Fibroblast of lung (primary cell): ENCODE data around the gene CSNK1A1. TPM values are rescaled to one million over a fixed set of nuclear protein-coding genes. Genes with fewer than 3 reads are reported as not detected.

Experiments used
- DNase-seq, 2 donors: peaks; one replicate each; pipeline versions ENCODE4 v3.0.0 to v3.0.0-alpha.2; 2010; ENCODE audit warnings: low read depth in 2 of 2
- H2AFZ ChIP-seq: 2 replicates; pipeline ENCODE4 v1.5.1; 2012; ENCODE audit warnings: low read length, control low read depth, inconsistent platforms
- H3K27ac ChIP-seq: 2 replicates; pipeline ENCODE4 v1.5.1; 2011; ENCODE audit warnings: low read length, control low read depth; ENCODE audit not compliant: insufficient read depth
- H3K27me3 ChIP-seq: 2 replicates; pipeline ENCODE4 v1.5.1; 2011; ENCODE audit warnings: mild to moderate bottlenecking, low read length; ENCODE audit not compliant: control insufficient read depth, insufficient read depth
- H3K36me3 ChIP-seq: 2 replicates; pipeline ENCODE4 v1.5.1; 2011; ENCODE audit warnings: low read length; ENCODE audit not compliant: control insufficient read depth, insufficient read depth
- H3K4me1 ChIP-seq: 2 replicates; pipeline ENCODE4 v1.5.1; 2011; ENCODE audit warnings: low read length; ENCODE audit not compliant: control insufficient read depth, insufficient read depth; ENCODE audit errors: extremely low read depth
- H3K4me2 ChIP-seq: 2 replicates; pipeline ENCODE4 v1.5.1; 2011; ENCODE audit warnings: low read length, control low read depth; ENCODE audit not compliant: insufficient read depth; ENCODE audit errors: extremely low read depth
- H3K4me3 ChIP-seq, 4 experiments: fragments of 200-600 bp in 1 of 4; sonication (generic) in 1 of 4; replicated peaks in 1 of 4; 2 replicates each; pipeline ENCODE4 v1.5.1; 2011 to 2016; ENCODE audit warnings: low read length in 4 of 4, low read depth in 3 of 4, mild to moderate bottlenecking in 3 of 4, control low read depth in 2 of 4, inconsistent platforms in 1 of 4, mixed read lengths in 1 of 4; ENCODE audit not compliant: insufficient read depth in 1 of 4; ENCODE audit errors: control extremely low read depth in 1 of 4
- H3K79me2 ChIP-seq: 2 replicates; pipeline ENCODE4 v1.5.1; 2012; ENCODE audit warnings: mild to moderate bottlenecking, low read length, inconsistent platforms; ENCODE audit not compliant: control insufficient read depth, insufficient read depth
- H3K9ac ChIP-seq: 2 replicates; pipeline ENCODE4 v1.5.1; 2011; ENCODE audit warnings: mild to moderate bottlenecking, low read length, control low read depth; ENCODE audit not compliant: insufficient read depth
- H3K9me3 ChIP-seq: 2 replicates; pipeline ENCODE4 v1.5.1; 2012; ENCODE audit warnings: low read depth, low read length; ENCODE audit not compliant: control insufficient read depth, insufficient read depth
- H4K20me1 ChIP-seq: 2 replicates; pipeline ENCODE4 v1.5.1; 2011; ENCODE audit warnings: low read length; ENCODE audit not compliant: control insufficient read depth, insufficient read depth; ENCODE audit errors: extremely low read depth
- CTCF ChIP-seq, 2 donors: IDR thresholded peaks in 1 of 2; conservative IDR thresholded peaks in 1 of 2; 1 replicate in 1 of 2; 2 replicates in 1 of 2; pipeline ENCODE4 v1.5.1; 2011 to 2012; ENCODE audit warnings: low read length in 2 of 2, control low read depth in 1 of 2, inconsistent platforms in 1 of 2, low read depth in 1 of 2, mild to moderate bottlenecking in 1 of 2
- EZH2 ChIP-seq: IDR thresholded peaks from 2 replicates; pipeline ENCODE4 v1.5.1; 2012; ENCODE audit warnings: low read length, control low read depth, mild to moderate bottlenecking; ENCODE audit errors: missing control alignments
- polyA plus RNA-seq, 2 donors: library from polyadenylated mRNA; depleted of rRNA in 1 of 2; stranded (reverse) in 1 of 2; unstranded in 1 of 2; fragments of >200 nt; gene quantifications; 2 replicates each; pipeline ENCODE4 v1.2.1, GENCODE V29; 2011 to 2012; ENCODE audit warnings: missing spikeins in 1 of 2
- total RNA-seq: library from RNA; depleted of rRNA; stranded (reverse); fragments of >200 nt; gene quantifications from 2 replicates; pipeline ENCODE4 v1.2.1, GENCODE V29; 2014

CSNK1A1 gene
- total and polyA plus RNA-seq, 2 donors (not counting 1 experiment from before 2014, with no cell fraction given) = 275 to 674 TPM

DNA sequence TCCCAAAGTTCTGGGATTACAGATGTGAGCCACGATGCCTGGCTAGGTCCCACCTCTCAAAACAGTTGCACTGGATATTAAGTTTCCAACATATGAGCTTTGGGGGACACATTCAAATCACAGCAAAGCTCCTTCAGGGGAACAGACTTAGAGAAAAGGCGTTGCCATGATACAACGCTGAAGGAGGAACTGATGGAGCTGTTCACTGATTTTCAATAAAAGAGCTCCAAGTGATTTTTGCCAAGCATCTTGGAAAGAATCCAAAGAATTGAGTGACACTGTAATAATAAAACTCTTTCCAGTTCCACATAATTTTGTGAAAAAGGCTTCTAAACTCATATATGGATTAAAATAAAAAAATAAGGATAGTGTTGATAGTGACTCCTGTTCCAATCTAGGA, 72.5 kb downstream of the CSNK1A1 start:
- no peak overlapping the region for H3K4me2 ChIP-seq
- no peaks in the 10 kb centered on the region for H3K9me3 ChIP-seq
- H3K79me2 ChIP-seq = no peaks in the 10 kb centered on the region
- peaks cover 8% of the 10 kb centered on the region for H3K4me1 ChIP-seq
- H2AFZ ChIP-seq = no peak overlapping the region
- DNase-seq = no peak
- no peak overlapping the region for H3K4me3 ChIP-seq
- TF ChIP-seq CTCF (conservative IDR thresholded peaks at IDR 0.05 in 1 of 2, IDR thresholded peaks at IDR 0.05 in 1 of 2; ENCODE audit: low read depth in 1 of 2, low read length in 2 of 2) (no peak), EZH2 (no peak)
- no peaks in the 10 kb centered on the region for H4K20me1 ChIP-seq
- no peaks in the 10 kb centered on the region for H3K36me3 ChIP-seq
- H3K27me3 ChIP-seq = no peaks in the 10 kb centered on the region
- H3K9ac ChIP-seq = no peak overlapping the region
- H3K27ac ChIP-seq = no peak overlapping the region

DNA sequence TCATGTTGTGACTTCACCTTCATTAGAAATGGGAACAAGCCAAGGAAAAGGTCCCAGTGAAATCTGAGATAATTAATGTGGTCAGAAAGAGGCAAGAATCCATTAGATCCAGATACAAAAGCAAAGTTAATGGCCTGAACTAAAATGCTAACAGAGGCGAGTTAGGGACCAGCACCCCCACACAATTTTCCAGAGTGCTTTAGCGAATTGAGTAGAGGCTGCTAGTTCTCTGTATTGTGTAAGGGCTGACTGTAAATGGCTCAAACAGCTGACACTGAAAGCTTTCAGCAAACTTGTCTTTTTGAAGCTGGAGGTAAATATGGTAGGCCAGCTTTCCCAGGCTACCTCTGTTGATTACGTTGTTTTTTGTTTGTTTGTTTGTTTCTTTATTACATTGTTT, 75.5 kb downstream of the CSNK1A1 start:
- no peak overlapping the region for H3K4me2 ChIP-seq
- H3K79me2 ChIP-seq = no peaks in the 10 kb centered on the region
- H3K4me1 ChIP-seq = peaks cover 9% of the 10 kb centered on the region
- no peak for TF ChIP-seq EZH2
- no peak for TF ChIP-seq CTCF (conservative IDR thresholded peaks at IDR 0.05 in 1 of 2, IDR thresholded peaks at IDR 0.05 in 1 of 2; ENCODE audit: low read depth in 1 of 2, low read length in 2 of 2)
- H2AFZ ChIP-seq = no peak overlapping the region
- H3K9me3 ChIP-seq = no peaks in the 10 kb centered on the region
- no peak overlapping the region for H3K4me3 ChIP-seq
- H3K27me3 ChIP-seq = no peaks in the 10 kb centered on the region
- no peak overlapping the region for H3K27ac ChIP-seq
- no peaks in the 10 kb centered on the region for H3K36me3 ChIP-seq
- H4K20me1 ChIP-seq = no peaks in the 10 kb centered on the region
- H3K9ac ChIP-seq = no peak overlapping the region
- peak in 1 of 2 donors; percentile 48 for DNase-seq

GRCh38 chr5:149474198-149474597, 77.0 kb downstream of the CSNK1A1 start:
- no peak for DNase-seq
- peaks cover 9% of the 10 kb centered on the region for H3K4me1 ChIP-seq
- no peak overlapping the region for H3K4me3 ChIP-seq
- no peaks in the 10 kb centered on the region for H3K27me3 ChIP-seq
- no peaks in the 10 kb centered on the region for H3K9me3 ChIP-seq
- H3K9ac ChIP-seq = no peak overlapping the region
- H2AFZ ChIP-seq = no peak overlapping the region
- no peaks in the 10 kb centered on the region for H3K36me3 ChIP-seq
- TF ChIP-seq CTCF (conservative IDR thresholded peaks at IDR 0.05 in 1 of 2, IDR thresholded peaks at IDR 0.05 in 1 of 2; ENCODE audit: low read depth in 1 of 2, low read length in 2 of 2) (no peak), EZH2 (no peak)
- no peak overlapping the region for H3K4me2 ChIP-seq
- no peaks in the 10 kb centered on the region for H4K20me1 ChIP-seq
- no peaks in the 10 kb centered on the region for H3K79me2 ChIP-seq
- H3K27ac ChIP-seq = no peak overlapping the region
